Parathyroid adenoma (tissue), 2 donors: ENCODE data around the gene FH.

Experiments
- H2AFZ ChIP-seq: fragments of 300-600 bp; sonication (generic); one replicate; pipeline ENCODE4 v1.7.0; 2017; ENCODE audit warnings: antibody characterized with exemption, mild to moderate bottlenecking
- H3K27ac ChIP-seq: fragments of 300-600 bp; sonication (generic); one replicate; pipeline ENCODE4 v1.7.0; 2017
- H3K27me3 ChIP-seq: fragments of 300-600 bp; sonication (generic); one replicate; pipeline ENCODE4 v1.7.0; 2017; ENCODE audit warnings: low read length; ENCODE audit not compliant: control insufficient read depth, insufficient read depth
- H3K36me3 ChIP-seq: fragments of 300-600 bp; sonication (generic); one replicate; pipeline ENCODE4 v1.7.0; 2017; ENCODE audit warnings: low read length; ENCODE audit not compliant: control insufficient read depth, insufficient read depth
- H3K4me1 ChIP-seq: fragments of 300-600 bp; sonication (generic); one replicate; pipeline ENCODE4 v1.7.0; 2017; ENCODE audit warnings: control low read depth
- H3K4me2 ChIP-seq: fragments of 300-600 bp; sonication (generic); one replicate; pipeline ENCODE4 v1.7.0; 2017; ENCODE audit warnings: low read length
- H3K4me3 ChIP-seq: fragments of 300-600 bp; sonication (generic); one replicate; pipeline ENCODE4 v1.7.0; 2017; ENCODE audit warnings: low read depth, low read length
- H3K79me2 ChIP-seq: fragments of 300-600 bp; sonication (generic); one replicate; pipeline ENCODE4 v1.7.0; 2017; ENCODE audit warnings: control low read depth
- H3K9ac ChIP-seq: fragments of 300-600 bp; sonication (generic); one replicate; pipeline ENCODE4 v1.7.0; 2017; ENCODE audit warnings: mild to moderate bottlenecking
- H3K9me3 ChIP-seq: fragments of 300-600 bp; sonication (generic); one replicate; pipeline ENCODE4 v1.7.0; 2017; ENCODE audit warnings: low read length; ENCODE audit not compliant: control insufficient read depth
- CTCF ChIP-seq: fragments of 300-600 bp; sonication (generic); IDR thresholded peaks from one replicate; pipeline ENCODE4 v1.7.0; 2017; ENCODE audit warnings: antibody characterized with exemption, mild to moderate bottlenecking
- donor health status: primary hyperparathyroidism.

Gene FH

GRCh38 chr1:241533326-241534115 is 14.0 kb upstream of the FH start:
- H3K4me2 ChIP-seq = no peak overlapping the region
- no peaks in the 10 kb centered on the region for H3K9me3 ChIP-seq
- no peaks in the 10 kb centered on the region for H3K4me1 ChIP-seq
- H3K79me2 ChIP-seq = no peaks in the 10 kb centered on the region
- H3K36me3 ChIP-seq = no peaks in the 10 kb centered on the region
- no peak overlapping the region for H3K27ac ChIP-seq
- no peak overlapping the region for H3K9ac ChIP-seq
- no peak overlapping the region for H2AFZ ChIP-seq
- no peak for TF ChIP-seq CTCF
- no peaks in the 10 kb centered on the region for H3K27me3 ChIP-seq
- H3K4me3 ChIP-seq = no peak overlapping the region

- Histone ChIP-seq H3K4me1 (no peaks in the 10 kb centered on the region), H3K27me3 (no peaks in the 10 kb centered on the region), H2AFZ (no peak overlapping the region), H3K4me3 (no peak overlapping the region), H3K27ac (no peak overlapping the region), H3K36me3 (no peaks in the 10 kb centered on the region), H3K9ac (no peak overlapping the region), H3K79me2 (no peaks in the 10 kb centered on the region), H3K4me2 (no peak overlapping the region), H3K9me3 (no peaks in the 10 kb centered on the region)
- no peak for TF ChIP-seq CTCF
These were observed 13.3 kb upstream of the FH start for GRCh38 chr1:241532864-241533263.

GRCh38 chr1:241532162-241532531 is 12.6 kb upstream of the FH start, which contains the start of gene KMO:
Gene KMO, plus strand, starts transcription at chr1:241532378. Its CDS starts 67 bp downstream, at chr1:241532445.
- H3K36me3 ChIP-seq = no peaks in the 10 kb centered on the region
- peak within 1 kb of the TSS; percentile 57 for H3K4me2 ChIP-seq
- no peak for TF ChIP-seq CTCF
- no peak within 1 kb of the TSS for H3K9ac ChIP-seq
- no peak within 1 kb of the TSS for H3K27ac ChIP-seq
- no peaks in the 10 kb centered on the region for H3K9me3 ChIP-seq
- H3K4me3 ChIP-seq = peak within 1 kb of the TSS; percentile 43
- H3K79me2 ChIP-seq = no peaks in the 10 kb centered on the region
- H3K27me3 ChIP-seq = no peaks in the 10 kb centered on the region
- H2AFZ ChIP-seq = peak within 1 kb of the TSS; percentile 13
- H3K4me1 ChIP-seq = no peaks in the 10 kb centered on the region

GRCh38 chr1:241531195-241532161 is 11.9 kb upstream of the FH start:
- peak overlapping the region; percentile 13 for H2AFZ ChIP-seq
- peak overlapping the region; percentile 43 for H3K4me3 ChIP-seq
- H3K9me3 ChIP-seq = no peaks in the 10 kb centered on the region
- TF ChIP-seq CTCF = peak; percentile 31
- H3K27ac ChIP-seq = no peak overlapping the region
- H3K4me1 ChIP-seq = no peaks in the 10 kb centered on the region
- H3K4me2 ChIP-seq = peak overlapping the region; percentile 57
- H3K36me3 ChIP-seq = no peaks in the 10 kb centered on the region
- H3K27me3 ChIP-seq = no peaks in the 10 kb centered on the region
- H3K9ac ChIP-seq = no peak overlapping the region
- no peaks in the 10 kb centered on the region for H3K79me2 ChIP-seq
